NCI-H1694 treated with DMSO at 0.1 percent for 48 hours (cell line): ENCODE results near the gene TMEM87B.

Experiments used
- DNase-seq: peaks from one replicate; lab custom pipeline; 2025; lab: John Stamatoyannopoulos, UW

Gene TMEM87B

GRCh38 chr2:112054847-112055729 lies at the start of gene TMEM87B:
TSS of gene TMEM87B (plus strand) at chr2:112055269. CDS start at chr2:112055592, 323 bp downstream.
- peak; percentile 88 for DNase-seq

- no peak for DNase-seq
Observed at GRCh38 chr2:112005406-112006075, 49.5 kb upstream of the TMEM87B start.

- no peak for DNase-seq
Observed at GRCh38 chr2:112006076-112006410, 49.0 kb upstream of the TMEM87B start.

- no peak for DNase-seq
Observed at GRCh38 chr2:112007493-112007892, 47.6 kb upstream of the TMEM87B start.

- DNase-seq, result no peak
Observed at GRCh38 chr2:112008910-112009485, 46.1 kb upstream of the TMEM87B start.

- no peak for DNase-seq
Observed at GRCh38 chr2:112010751-112011150, 44.3 kb upstream of the TMEM87B start.

GRCh38 chr2:112012556-112012955 lies 42.5 kb upstream of the TMEM87B start:
- no peak for DNase-seq

GRCh38 chr2:112018846-112019245 lies 36.2 kb upstream of the TMEM87B start:
- no peak for DNase-seq

GRCh38 chr2:112019569-112019982 lies 35.5 kb upstream of the TMEM87B start:
- no peak for DNase-seq

- no peak for DNase-seq
Observed at GRCh38 chr2:112020561-112020960, 34.5 kb upstream of the TMEM87B start.

GRCh38 chr2:112021290-112021689 lies 33.8 kb upstream of the TMEM87B start:
- no peak for DNase-seq

- no peak for DNase-seq
Observed at GRCh38 chr2:112021781-112022231, 33.3 kb upstream of the TMEM87B start.

- DNase-seq, result no peak
Observed at GRCh38 chr2:112023707-112024106, 31.4 kb upstream of the TMEM87B start.

- no peak for DNase-seq
Observed at GRCh38 chr2:112024231-112024630, 30.8 kb upstream of the TMEM87B start.

- DNase-seq, result no peak
Observed at GRCh38 chr2:112024896-112025491, 30.1 kb upstream of the TMEM87B start.

- no peak for DNase-seq
Observed at GRCh38 chr2:112026509-112026908, 28.6 kb upstream of the TMEM87B start.

- DNase-seq, result no peak
Observed at GRCh38 chr2:112027767-112028166, 27.3 kb upstream of the TMEM87B start.

- no peak for DNase-seq
Observed at GRCh38 chr2:112029164-112029563, 25.9 kb upstream of the TMEM87B start.

GRCh38 chr2:112031473-112032223 lies 23.4 kb upstream of the TMEM87B start:
- DNase-seq, result no peak

- no peak for DNase-seq
Observed at GRCh38 chr2:112032224-112032586, 22.9 kb upstream of the TMEM87B start.

GRCh38 chr2:112032689-112033465 lies 22.2 kb upstream of the TMEM87B start:
- DNase-seq, result no peak
